Endometrial microvascular endothelial cells (primary cell): ENCODE measurements around the gene VEGFC. TPM values are rescaled to one million over a fixed set of nuclear protein-coding genes. Genes with fewer than 3 reads are reported as not detected.

Experiments
- in situ Hi-C: cut with HindIII; loops from 2 replicates; pipeline ENCODE4 v1.10.0; 2017; ENCODE audit warnings: low sequenced_read_pairs, low pct_unique_long_range_greater_than_20kb; ENCODE audit errors: inconsistent ontology term
- total RNA-seq: library from RNA; depleted of rRNA; stranded (reverse); fragments of >200 nt; gene quantifications from one replicate; pipeline ENCODE4 v1.2.3, GENCODE V29; 2015; ENCODE audit errors: inconsistent ontology term

The VEGFC gene
- total RNA-seq, 1 donor from 2014 or later, result 66.3 TPM

DNA sequence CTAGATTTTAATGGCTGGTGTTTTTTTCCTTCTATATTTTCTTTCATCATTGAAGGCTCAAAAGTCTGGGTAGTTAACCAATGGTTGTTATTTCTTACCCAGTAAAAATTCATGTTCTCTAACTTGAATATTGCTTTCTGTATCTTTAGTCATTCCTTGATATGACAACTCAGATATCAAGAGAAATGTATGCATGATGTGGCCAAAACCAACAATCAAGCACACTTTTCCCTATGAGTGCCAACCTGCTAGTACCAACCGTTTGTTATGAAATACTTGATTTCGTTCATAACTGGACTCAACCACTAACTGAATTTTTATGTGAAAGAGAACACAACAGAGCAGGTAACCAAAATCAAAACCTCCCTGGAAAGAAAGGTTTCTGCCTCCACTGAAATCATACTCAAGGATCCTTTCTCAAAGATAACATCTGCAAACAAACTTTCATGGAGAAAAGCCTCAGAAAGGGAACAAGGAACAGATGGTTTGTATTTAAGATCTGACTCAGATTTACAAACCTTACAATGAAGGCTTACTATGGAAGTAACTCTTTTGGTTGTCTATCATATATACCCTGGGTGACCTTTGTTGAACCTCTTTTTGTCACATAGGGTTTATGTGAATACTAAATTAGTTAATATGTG, 8.3 kb upstream of the VEGFC start:
- in situ Hi-C loops, result no loop called here

DNA sequence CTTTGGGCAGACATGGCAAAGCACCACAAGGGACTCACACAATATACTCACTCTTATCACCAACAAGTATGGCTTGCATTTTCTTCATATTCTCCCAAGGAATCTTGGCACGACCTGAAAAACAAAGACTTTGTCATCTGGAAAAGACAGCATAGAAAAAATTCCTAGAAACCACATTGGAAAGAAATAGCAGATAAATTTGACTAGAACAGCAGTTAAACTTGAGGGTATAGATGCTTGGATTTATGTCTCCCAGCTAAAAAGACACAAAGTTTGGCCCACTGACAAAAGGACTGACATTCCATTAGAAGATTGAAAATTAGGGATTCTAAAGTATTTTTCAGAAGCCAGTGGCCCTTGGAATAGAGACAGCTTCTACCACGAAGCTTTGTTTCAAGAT, 6.9 kb upstream of the VEGFC start:
- in situ Hi-C loops, result loop anchor here (25.0 kb wide), 1 partner anchor 412 kb away; no protein-coding TSS in a partner anchor

DNA sequence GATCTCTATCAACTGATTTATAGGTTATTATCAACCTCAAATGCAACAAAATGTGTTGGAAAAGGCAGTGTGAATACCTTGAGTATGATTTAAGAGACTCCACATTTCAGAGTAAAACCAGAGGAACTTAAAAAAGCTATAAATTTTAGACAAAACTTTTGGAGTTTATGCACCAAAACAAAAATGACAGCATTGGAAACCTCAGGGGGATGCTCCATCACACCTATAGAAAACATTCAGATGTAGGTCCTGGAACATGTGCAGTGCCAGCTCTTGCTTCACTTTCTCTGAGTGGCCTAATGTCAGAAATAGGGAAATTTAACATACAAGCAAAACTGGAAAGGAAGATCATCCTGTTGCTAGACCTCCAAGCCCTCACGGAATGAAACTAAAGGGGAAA, 5.8 kb upstream of the VEGFC start:
- in situ Hi-C loops, result loop anchor here (25.0 kb wide), 1 partner anchor 411 kb away; no protein-coding TSS in a partner anchor

DNA sequence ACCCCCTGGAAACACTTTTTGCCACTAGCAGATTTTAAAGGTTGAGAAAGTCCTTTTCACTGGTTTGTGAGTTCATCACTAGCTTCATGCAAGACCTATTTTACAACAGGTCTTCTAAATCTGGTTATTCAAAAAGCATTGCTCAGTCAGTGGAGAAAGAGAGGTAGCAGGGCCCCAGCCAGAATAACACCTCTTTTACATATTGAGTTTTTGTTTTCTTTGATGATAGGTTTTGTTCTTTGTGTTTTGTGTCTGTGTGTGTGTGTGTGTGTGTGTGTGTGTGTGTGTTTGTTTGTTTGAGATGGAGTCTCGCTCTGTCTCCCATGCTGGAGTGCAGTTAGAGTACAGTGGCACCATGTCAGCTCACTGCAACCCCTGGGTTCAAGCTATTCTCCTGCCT, 2.7 kb upstream of the VEGFC start:
- in situ Hi-C loops, result loop anchor here (25.0 kb wide), 1 partner anchor 408 kb away; no protein-coding TSS in a partner anchor

DNA sequence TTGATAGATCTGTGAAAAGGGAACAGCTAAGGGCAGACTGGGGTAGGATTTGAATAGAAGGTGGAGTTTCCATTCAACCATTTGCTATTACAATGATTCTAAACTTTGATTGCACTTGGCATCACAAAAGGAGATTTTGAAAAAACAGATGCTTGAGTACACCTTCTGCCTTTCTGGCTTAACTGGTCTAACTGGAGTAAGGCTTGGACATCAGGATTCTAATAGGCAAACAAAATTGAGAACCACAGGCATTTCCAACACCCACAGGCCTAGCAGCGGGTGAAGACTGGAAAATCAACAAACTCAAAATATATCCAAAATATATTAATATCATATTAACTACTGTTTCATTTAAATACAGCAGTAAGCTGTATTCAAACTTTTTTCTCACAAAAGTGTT, 1.9 kb upstream of the VEGFC start:
- in situ Hi-C loops, result loop anchor here (25.0 kb wide), 1 partner anchor 407 kb away; no protein-coding TSS in a partner anchor

DNA sequence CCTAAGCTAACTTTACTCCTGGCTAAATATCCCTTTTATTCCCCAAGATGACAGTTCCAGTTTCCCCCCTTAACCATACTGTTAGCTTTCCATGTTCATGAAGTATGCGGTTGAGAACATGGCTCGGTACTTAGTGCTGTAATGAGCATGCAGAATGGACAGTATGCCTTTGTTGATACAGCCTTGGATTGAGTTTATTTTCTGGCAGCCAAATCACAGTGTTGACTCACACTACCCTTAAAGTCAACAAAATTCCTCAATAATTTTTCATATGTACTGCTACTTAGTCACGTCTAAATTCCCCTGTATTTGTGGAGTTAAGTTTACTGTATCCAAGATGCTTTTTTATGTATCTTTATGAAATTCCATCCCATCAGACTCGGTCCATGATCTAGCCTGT, 1.4 kb upstream of the VEGFC start:
- in situ Hi-C loops, result loop anchor here (25.0 kb wide), 1 partner anchor 407 kb away; no protein-coding TSS in a partner anchor

DNA sequence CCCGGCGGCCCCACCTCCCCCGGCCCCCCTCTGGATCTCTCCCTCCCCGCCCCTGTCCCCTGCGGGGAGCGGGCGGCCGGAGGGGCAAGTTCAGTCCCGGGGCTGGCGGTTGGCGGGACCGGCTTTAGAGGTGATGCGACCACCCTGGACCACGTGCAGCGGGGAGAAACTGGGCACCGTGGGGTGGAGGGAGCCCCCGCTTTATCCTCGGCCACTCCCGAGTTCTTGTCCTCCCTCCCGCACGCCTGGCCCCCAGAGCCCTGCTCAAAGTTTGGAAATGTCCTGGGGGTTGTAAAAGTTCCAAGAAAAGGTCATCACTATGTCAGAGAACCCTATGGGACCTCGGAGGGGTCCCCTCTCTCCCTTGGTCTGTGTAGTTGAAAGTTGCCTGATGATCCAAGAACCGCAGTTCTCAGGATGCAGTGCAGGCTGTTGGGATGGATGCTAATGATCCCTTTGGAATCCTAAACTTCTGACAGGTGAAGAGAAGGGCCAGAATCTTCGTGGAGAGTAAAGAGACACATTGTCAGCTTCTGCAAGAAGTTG, 411 bp upstream of the VEGFC start:
- in situ Hi-C loops, result loop anchor here (25.0 kb wide), 1 partner anchor 406 kb away; no protein-coding TSS in a partner anchor

DNA sequence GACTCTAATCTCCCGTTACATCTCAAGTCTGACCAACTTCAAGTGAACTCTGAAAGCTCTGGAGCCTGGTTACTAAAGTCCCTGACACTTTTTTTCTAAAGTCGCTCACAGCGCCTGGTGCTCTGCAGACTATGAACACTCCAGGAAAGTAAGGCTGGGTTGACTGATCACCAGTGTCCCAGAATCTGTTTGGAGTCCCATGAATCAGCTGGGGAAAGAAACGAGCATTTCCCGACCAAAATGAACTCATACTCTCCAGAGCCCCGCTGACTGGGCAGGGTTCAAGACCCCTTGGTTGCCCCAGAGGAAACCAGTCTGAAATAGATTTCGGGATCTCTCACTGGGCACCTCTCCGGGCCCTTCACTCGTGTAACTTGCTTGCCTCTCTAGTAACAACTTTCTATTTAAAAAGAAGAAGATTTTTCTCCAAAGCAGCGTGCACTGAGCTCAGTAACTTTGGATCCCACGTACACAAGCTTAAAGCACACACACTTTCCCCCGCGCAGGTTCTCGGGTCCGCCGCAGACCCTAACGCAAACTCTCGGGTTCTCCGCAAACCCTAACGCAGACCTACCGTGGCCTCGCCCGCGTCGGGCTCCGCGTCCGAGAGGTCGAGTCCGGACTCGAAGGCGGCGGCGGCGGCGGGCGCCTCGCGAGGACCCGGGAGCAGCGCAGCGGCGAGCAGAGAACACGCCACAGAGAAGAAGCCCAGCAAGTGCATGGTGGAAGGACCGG, 964 bp downstream of the VEGFC start:
- in situ Hi-C loops, result loop anchor here (25.0 kb wide), 1 partner anchor 404 kb away; no protein-coding TSS in a partner anchor

DNA sequence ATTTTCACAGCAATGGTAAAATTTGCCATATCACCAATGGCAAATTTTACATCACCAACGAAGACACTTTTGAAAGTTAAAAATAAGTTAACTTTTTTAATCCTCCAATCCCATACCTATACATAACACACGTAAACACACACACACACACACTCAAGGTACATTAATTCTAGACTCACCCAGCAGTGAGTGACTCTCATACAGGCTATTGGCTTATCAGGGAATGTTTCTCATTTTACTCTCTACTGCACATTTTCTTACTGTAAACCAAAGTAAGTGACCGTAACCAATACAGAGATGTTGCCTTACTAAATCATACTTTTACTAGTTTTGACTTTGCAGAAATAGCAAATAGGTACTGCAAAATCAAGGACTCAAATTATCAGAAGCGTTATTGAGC, 2.3 kb downstream of the VEGFC start:
- in situ Hi-C loops, result loop anchor here (25.0 kb wide), 1 partner anchor 403 kb away; no protein-coding TSS in a partner anchor

DNA sequence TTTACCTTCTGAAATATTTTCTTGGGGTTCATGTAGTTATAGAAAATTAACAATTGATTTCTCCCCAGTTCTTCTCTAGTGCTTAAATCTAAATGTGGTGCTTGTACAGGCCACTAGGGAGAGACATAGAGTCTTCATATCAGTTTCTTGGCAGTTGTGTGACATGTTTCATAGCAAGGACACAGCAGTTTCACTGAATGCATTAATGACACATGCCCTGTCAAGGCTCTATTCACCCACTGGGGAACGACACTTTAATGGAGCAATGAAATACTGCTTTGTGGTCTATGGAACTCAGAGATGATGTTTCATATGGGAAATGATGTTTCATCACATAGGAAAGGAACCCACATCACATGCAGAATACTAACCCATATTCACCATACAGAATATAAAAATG, 2.8 kb downstream of the VEGFC start:
- in situ Hi-C loops, result loop anchor here (25.0 kb wide), 1 partner anchor 403 kb away; no protein-coding TSS in a partner anchor

DNA sequence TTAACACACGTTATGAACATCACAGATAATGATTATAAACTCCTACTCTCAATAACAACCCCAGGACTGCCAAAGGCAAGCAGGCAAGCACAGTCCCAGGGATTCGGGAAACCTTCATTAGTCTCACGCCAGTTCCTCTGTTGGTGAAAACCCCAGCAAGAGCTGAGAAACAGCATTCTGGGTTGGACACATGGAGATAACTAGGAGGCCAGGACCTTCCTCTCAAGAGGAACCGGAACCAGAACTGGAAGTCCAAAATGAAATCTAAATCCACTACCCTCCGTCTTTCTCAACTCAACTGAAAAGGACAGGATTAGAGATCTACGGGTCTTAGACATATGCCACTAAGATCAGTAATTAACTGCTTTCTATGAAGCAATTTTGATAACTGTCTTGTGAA, 3.8 kb downstream of the VEGFC start:
- in situ Hi-C loops, result loop anchor here (25.0 kb wide), 1 partner anchor 402 kb away; no protein-coding TSS in a partner anchor

DNA sequence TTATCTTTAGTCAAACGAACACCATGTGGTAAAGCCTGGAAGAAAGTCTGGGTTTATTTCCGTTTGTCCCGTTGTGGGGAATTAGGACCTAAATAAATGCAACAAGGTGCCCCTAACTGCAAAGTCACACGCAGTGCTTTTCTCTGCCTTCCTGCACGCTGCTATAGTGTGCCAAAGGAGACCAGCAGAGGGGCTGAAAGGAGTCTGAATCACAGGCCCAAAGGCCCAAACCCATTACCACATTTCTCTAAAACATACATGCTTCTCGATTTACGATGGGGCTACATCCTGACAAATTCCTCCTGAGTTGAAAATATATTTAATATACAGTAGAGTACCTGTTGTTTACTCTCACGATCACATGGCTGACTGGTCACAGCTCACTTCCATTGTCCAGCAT, 4.5 kb downstream of the VEGFC start:
- in situ Hi-C loops, result loop anchor here (25.0 kb wide), 1 partner anchor 401 kb away; no protein-coding TSS in a partner anchor

DNA sequence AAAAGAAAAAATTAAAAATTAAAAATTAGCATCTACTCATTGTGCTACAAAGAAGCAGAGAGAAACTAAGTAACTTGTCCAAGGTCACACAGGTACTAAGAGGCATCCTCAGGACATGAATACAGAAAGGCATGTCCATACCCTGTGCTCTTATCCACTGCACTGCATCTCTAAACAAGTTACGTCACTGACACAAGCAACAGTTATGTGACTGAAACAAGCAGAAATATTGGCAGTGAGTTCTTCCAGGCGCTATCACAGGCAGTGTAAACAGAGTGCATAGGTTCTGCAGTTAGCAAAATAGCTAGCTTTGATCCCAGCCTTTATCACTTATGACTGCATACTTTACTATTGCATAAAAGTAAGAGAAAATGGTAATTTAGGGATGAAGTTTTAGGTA, 7.9 kb downstream of the VEGFC start:
- in situ Hi-C loops, result loop anchor here (25.0 kb wide), 1 partner anchor 398 kb away; no protein-coding TSS in a partner anchor

DNA sequence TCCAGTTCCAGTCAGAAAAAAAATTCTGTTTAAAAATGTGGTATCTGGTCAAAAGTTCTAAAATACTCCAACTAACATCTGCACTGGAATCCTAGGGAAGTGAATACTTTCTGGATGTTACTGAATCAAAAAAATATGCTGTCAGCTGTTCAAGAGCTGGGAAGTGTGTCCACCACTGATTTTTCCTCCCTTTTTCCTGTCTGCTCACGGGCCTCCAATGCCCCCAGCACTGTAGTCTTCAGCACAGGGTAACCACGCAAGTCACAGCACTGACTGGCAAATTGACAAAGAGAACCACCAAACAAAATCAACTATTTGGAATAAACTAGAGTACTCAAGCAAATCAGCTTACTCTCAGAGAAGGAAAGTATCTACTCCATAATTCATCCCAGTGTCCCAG, 9.9 kb downstream of the VEGFC start:
- in situ Hi-C loops, result loop anchor here (25.0 kb wide), 1 partner anchor 395 kb away; no protein-coding TSS in a partner anchor

DNA sequence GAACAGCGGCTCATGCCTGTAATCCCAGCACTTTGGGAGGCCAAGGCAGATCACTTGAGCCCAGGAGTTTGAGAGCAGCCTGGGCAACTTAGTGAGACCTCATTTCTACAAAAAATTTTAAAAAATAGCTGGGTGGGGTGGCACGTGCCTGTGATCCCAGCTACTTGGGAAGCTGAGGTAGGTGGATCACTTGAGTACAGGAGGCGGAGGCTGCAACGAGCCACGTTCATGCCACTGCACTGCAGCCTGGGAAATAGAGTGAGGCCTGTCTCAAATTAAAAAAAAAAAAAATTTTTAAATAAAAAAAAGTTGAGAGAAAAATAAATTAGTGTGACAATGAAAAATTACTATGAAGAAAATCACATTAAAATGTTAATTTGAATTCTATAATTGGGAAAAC, 10.5 kb downstream of the VEGFC start:
- in situ Hi-C loops, result loop anchor here (25.0 kb wide), 1 partner anchor 395 kb away; no protein-coding TSS in a partner anchor

DNA sequence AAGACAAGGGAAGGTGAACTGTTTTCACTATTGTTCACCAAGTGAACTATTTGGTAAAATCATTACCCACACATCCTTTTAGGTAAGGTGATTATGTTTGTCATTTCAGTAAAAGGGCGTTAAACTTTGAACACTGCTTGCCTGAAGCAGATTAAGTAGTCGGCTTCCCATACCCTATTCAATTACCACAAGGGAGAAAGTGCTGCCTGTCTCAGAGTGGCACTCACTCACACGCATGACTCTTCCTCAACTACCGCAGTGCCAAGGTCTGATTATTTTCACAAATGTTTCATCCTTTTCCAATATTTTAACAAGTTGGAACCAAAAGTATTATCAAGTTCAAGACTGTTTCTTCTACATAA, 11.0 kb downstream of the VEGFC start:
- in situ Hi-C loops, result loop anchor here (25.0 kb wide), 1 partner anchor 394 kb away; no protein-coding TSS in a partner anchor

DNA sequence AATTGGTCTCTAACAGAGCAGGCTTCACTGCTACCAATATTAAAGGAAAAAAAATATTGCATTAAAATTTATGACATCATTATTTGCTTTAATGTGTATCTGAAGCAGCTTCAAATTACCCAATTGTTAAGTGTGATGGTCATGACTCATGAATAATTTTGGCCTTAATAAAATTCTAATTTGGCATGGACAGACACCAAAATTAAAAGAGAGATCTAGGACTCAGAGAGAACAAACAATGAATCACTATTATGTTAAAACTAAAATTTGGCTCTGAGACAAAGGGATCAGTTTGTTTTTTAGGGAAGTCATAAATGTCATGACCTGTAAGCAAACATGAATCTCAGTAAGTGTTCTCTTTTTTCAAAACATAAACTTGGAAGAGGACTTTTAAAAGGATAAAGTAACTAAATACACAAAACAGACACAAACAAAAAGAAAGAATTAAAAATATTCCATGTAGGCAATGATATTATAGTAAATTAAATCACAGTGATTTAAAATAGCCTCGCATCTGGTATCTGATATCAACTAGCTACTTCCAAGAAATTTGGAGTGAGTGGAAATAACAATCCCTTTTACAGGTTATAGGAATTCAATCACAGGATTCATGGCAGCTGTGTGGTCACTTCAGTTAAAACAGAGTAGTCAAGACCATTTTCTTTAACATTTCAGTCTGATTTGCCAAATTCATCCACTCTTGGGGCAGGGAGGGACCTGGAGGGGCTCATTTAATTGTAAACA, 11.6 kb downstream of the VEGFC start:
- in situ Hi-C loops, result loop anchor here (25.0 kb wide), 1 partner anchor 394 kb away; no protein-coding TSS in a partner anchor

DNA sequence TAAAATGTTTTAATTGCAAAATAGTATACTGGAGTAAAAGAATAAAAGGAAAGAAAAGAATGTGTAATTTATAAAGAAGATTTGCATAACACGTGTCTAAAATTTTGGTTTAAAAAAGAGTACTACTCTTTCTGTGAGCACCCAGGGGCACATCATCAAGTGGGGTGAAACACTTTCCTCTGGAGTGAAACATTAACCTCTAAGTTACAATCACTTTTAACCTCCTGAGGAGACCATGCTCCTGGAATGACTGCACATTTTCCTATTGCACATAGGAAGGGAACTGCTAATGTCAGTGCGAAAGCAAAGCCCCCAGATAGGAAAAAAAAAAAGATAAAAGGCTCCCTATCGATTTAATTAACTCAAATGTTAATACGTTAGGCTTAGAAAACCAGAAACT, 13.3 kb downstream of the VEGFC start:
- in situ Hi-C loops, result loop anchor here (25.0 kb wide), 1 partner anchor 392 kb away; no protein-coding TSS in a partner anchor

DNA sequence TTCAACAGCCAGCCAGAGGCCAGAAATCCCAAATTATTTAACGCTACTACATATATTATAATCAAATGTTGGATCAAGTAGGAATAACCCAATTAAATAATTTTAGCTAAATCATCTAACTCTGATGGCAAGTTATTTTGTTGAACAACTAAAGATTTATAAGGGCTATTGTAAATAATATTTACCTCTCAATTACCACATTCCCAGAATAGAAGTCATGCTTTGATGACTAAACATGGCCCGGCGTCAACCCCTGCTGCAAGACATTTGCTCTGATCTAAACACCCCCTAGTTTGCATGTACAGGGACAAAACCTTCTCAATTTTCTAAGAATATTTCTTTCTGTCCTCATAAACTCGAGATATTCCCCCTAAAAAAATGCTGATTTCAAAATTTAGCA, 14.2 kb downstream of the VEGFC start:
- in situ Hi-C loops, result loop anchor here (25.0 kb wide), 1 partner anchor 391 kb away; no protein-coding TSS in a partner anchor
